SK-N-SH (cell line): ENCODE results near the gene SP9. TPM values are rescaled to one million over a fixed set of nuclear protein-coding genes. Genes with fewer than 3 reads are reported as not detected.

ENCODE experiments used
- CTCF ChIA-PET: fragments of 300-600, 350-600 bp; formaldehyde crosslinking; extraction: SDS; loops from one replicate; lab custom pipeline; 2021; lab: Yijun Ruan, JAX
- POLR2A ChIA-PET: fragments of 350-600 bp; sonication (Branson Sonifier 250); formaldehyde crosslinking; extraction: SDS; loops from one replicate; lab custom pipeline; 2020; ENCODE audit warnings: antibody characterized with exemption, inconsistent platforms; lab: Yijun Ruan, JAX
- DNase-seq: peaks from one replicate; pipeline ENCODE4 v3.0.0; 2012
- H2AFZ ChIP-seq: fragments of 200-600 bp; sonication (generic); 2 replicates; pipeline ENCODE4 v1.8.1; 2016; ENCODE audit warnings: antibody characterized with exemption, mild to moderate bottlenecking, low read depth
- H3F3A ChIP-seq: fragments of 200-600 bp; sonication (generic); replicated peaks from 2 replicates; pipeline ENCODE3; 2016; ENCODE audit warnings: antibody characterized with exemption, mild to moderate bottlenecking; ENCODE audit not compliant: insufficient read depth
- H3K27ac ChIP-seq, 2 experiments: fragments of 200-500 bp in 1 of 2; fragments of 200-600 bp in 1 of 2; sonication (Bioruptor generic) in 1 of 2; sonication (generic), shearing (Covaris generic) in 1 of 2; 2 replicates each; pipeline versions ENCODE4 v1.5.1 to v1.6.1; 2014 to 2016; ENCODE audit warnings: low read depth in 2 of 2, inconsistent platforms in 1 of 2, low read length in 1 of 2, mild to moderate bottlenecking in 1 of 2, mixed read lengths in 1 of 2
- H3K27me3 ChIP-seq: fragments of 200-600 bp; sonication (generic), shearing (Covaris generic); 2 replicates; pipeline ENCODE4 v1.6.1; 2016; ENCODE audit warnings: mixed run types; ENCODE audit not compliant: insufficient read depth
- H3K36me3 ChIP-seq, 2 experiments: fragments of 200-500 bp in 1 of 2; fragments of 200-600 bp in 1 of 2; sonication (Bioruptor generic) in 1 of 2; sonication (generic) in 1 of 2; replicated peaks in 1 of 2; 2 replicates each; pipeline versions ENCODE3 to v1.5.1; 2014 to 2016; ENCODE audit warnings: low read length in 1 of 2, mild to moderate bottlenecking in 1 of 2; ENCODE audit not compliant: insufficient read depth in 2 of 2, control insufficient read depth in 1 of 2
- H3K4me1 ChIP-seq, 2 experiments: fragments of 200-500 bp in 1 of 2; fragments of 200-600 bp in 1 of 2; sonication (Bioruptor generic) in 1 of 2; sonication (generic), shearing (Covaris generic) in 1 of 2; 2 replicates each; pipeline versions ENCODE4 v1.5.1 to v1.6.1; 2014 to 2016; ENCODE audit warnings: low read depth in 1 of 2, low read length in 1 of 2, mixed run types in 1 of 2; ENCODE audit not compliant: insufficient read depth in 2 of 2, control insufficient read depth in 1 of 2
- H3K4me2 ChIP-seq: fragments of 200-600 bp; sonication (generic), shearing (Covaris generic); 2 replicates; pipeline ENCODE4 v1.6.1; 2017; ENCODE audit warnings: mixed run types
- H3K4me3 ChIP-seq, 2 experiments: fragments of 200-500 bp in 1 of 2; fragments of 200-600 bp in 1 of 2; sonication (Bioruptor generic) in 1 of 2; sonication (generic), shearing (Covaris generic) in 1 of 2; 2 replicates each; pipeline versions ENCODE4 v1.5.1 to v1.8.1; 2014 to 2016; ENCODE audit warnings: low read depth in 2 of 2, inconsistent platforms in 1 of 2, low read length in 1 of 2, mild to moderate bottlenecking in 1 of 2, mixed read lengths in 1 of 2, moderate library complexity in 1 of 2
- H3K79me2 ChIP-seq: fragments of 200-600 bp; sonication (generic); 2 replicates; pipeline ENCODE4 v1.8.1; 2017; ENCODE audit warnings: mild to moderate bottlenecking; ENCODE audit not compliant: insufficient read depth
- H3K9ac ChIP-seq: fragments of 200-600 bp; sonication (generic); 2 replicates; pipeline ENCODE4 v1.6.1; 2017; ENCODE audit warnings: mixed run types
- H3K9me2 ChIP-seq: fragments of 200-600 bp; sonication (generic); 2 replicates; pipeline ENCODE4 v1.6.1; 2017; ENCODE audit warnings: mixed run types
- H3K9me3 ChIP-seq: fragments of 200-600 bp; sonication (generic); 2 replicates; pipeline ENCODE4 v1.6.1; 2017; ENCODE audit warnings: mixed run types, mild to moderate bottlenecking, moderate library complexity
- H4K20me1 ChIP-seq: fragments of 200-600 bp; sonication (generic); 2 replicates; pipeline ENCODE4 v1.6.1; 2017; ENCODE audit warnings: mild to moderate bottlenecking, mixed run types; ENCODE audit not compliant: insufficient read depth
- EZH2phosphoT487 ChIP-seq: fragments of 200-600 bp; sonication (generic); IDR thresholded peaks from 2 replicates; pipeline ENCODE4 v1.6.1; 2017; ENCODE audit warnings: low read depth, mixed run types, mild to moderate bottlenecking, antibody characterized with exemption, moderate library complexity, borderline replicate concordance
- FOSL2 ChIP-seq: IDR thresholded peaks from 2 replicates; pipeline ENCODE4 v1.4.0; 2012; ENCODE audit warnings: low read depth, mild to moderate bottlenecking, moderate library complexity, borderline replicate concordance
- GABPA ChIP-seq: IDR thresholded peaks from 2 replicates; pipeline ENCODE4 v1.4.0; 2012; ENCODE audit warnings: low read depth, mild to moderate bottlenecking
- GATA2 ChIP-seq: sonication (generic); formaldehyde crosslinking; IDR thresholded peaks from 2 replicates; pipeline ENCODE4 v1.5.0; 2020; ENCODE audit warnings: mild to moderate bottlenecking, missing genetic modification reagents
- MEF2A ChIP-seq: IDR thresholded peaks from 2 replicates; pipeline ENCODE4 v1.4.0; 2012; ENCODE audit warnings: low read depth, borderline replicate concordance
- MXI1 ChIP-seq: IDR thresholded peaks from 2 replicates; pipeline ENCODE4 v1.6.1; 2012; ENCODE audit warnings: mild to moderate bottlenecking, low read depth, low read length, improper control_type of control experiment
- PBX3 ChIP-seq: IDR thresholded peaks from 2 replicates; pipeline ENCODE4; 2012
- SMC3 ChIP-seq: IDR thresholded peaks from 2 replicates; pipeline ENCODE4 v1.6.1; 2012; ENCODE audit warnings: low read depth, low read length, improper control_type of control experiment
- TAF1 ChIP-seq: IDR thresholded peaks from 2 replicates; pipeline ENCODE4 v1.6.1; 2012; ENCODE audit warnings: low read depth, mild to moderate bottlenecking, low read length, moderate library complexity, borderline replicate concordance
- TEAD4 ChIP-seq: IDR thresholded peaks from 2 replicates; pipeline ENCODE4 v1.4.0; 2012; ENCODE audit warnings: mild to moderate bottlenecking, borderline replicate concordance; ENCODE audit not compliant: insufficient read depth
- WGBS: methylation state at CpG from one replicate; pipeline ENCODE4 v1.1.6; 2017; ENCODE audit warnings: low lambda C conversion rate; 5-methylcytosine and 5-hydroxymethylcytosine counted together
- polyA plus RNA-seq, 3 experiments: library from polyadenylated mRNA; depleted of rRNA; stranded (reverse); fragments of >200 nt; gene quantifications; 2 replicates each; pipeline ENCODE4 v1.2.3, GENCODE V29; 2012
- TF ChIP-seq, protein P1 (sequence below): IDR thresholded peaks from 2 replicates; pipeline ENCODE4 v1.4.0; 2012; ENCODE audit warnings: low read depth, borderline replicate concordance

SP9 gene
- polyA plus RNA-seq, 1 of the 3 experiments (the other 2 are of a cell fraction) = not detected

DNA sequence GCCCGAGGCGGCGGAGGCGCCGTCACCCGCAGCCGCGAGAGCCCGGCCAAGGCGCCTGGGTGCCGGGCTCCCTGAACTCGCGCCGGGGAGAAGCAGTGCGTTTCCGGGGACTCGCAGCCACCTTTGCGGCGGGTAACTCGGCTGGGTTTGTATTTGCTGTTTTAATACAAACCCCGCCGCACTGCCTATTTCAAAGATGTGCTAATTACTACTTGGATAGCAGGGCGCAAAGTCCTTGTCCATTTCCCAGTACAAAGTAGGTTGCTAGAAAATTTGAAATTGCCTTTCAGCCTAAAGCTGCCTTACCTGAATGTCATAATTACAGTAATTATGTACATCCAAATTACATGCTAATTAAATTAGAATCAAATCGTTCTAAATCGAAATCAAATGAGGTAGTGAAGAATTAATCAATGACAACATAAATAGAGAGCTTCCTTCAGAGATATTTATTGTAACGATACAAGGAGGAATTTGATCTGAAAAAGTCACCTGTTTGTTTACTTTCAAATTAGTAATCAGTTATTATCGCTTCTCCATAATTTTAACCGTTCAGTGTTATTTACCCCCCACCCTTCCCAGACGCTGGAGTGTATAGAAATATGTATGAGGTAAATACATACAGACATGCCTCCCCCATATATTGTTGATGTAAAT, 8.1 kb downstream of the SP9 start:
- peaks cover 5 to 7% of the 10 kb centered on the region in 2 experiments for H3K36me3 ChIP-seq
- peaks cover 17% of the 10 kb centered on the region for H3F3A ChIP-seq
- no peak overlapping the region for H3K4me3 ChIP-seq
- 36% methylated on average over 28 of the region's 29 CpGs for WGBS
- H3K27ac ChIP-seq = no peak overlapping the region
- no peak for DNase-seq
- H3K27me3 ChIP-seq = peaks cover 63% of the 10 kb centered on the region
- peak overlapping the region; percentile 70 for H3K4me2 ChIP-seq
- H3K4me1 ChIP-seq = peaks cover 0 to 18% of the 10 kb centered on the region in 2 experiments; a peak in 1 of 4 replicates
- H2AFZ ChIP-seq = no peak overlapping the region
- ChIA-PET POLR2A (no interaction called here), CTCF (interaction anchor here (0.8 to 7.9 kb wide), 5 partner anchors 15 to 941 kb away, joined by 3 to 103 read pairs (median 6); no protein-coding TSS in a partner anchor)
- no peak overlapping the region for H3K9ac ChIP-seq
- no peaks in the 10 kb centered on the region for H3K9me3 ChIP-seq
- TF ChIP-seq EZH2phosphoT487 (peak; percentile 89; the same call in 1 of the 2 replicates), GATA2 (CRISPR knock-in tag) (no peak)
- H4K20me1 ChIP-seq = peaks cover 21% of the 10 kb centered on the region
- H3K9me2 ChIP-seq = no peaks in the 10 kb centered on the region
- no peaks in the 10 kb centered on the region for H3K79me2 ChIP-seq

DNA sequence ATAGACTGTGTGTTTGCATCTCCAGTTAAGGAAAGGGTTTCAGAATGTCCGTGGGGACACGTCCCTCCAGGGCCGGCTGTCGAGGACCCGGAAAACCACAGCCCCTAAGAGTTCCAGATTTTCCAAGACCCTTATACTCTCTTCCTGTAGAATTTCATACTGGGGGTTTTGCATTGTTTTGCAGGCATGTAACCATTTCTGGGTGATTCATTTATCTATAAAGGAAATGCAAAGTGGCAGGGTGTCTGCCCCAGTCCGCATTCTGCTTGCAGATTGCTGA, 8.5 kb downstream of the SP9 start:
- Histone ChIP-seq H3K9ac (no peak overlapping the region), H3F3A (peaks cover 17% of the 10 kb centered on the region), H3K4me1 (peaks cover 0 to 18% of the 10 kb centered on the region in 2 experiments; a peak in 1 of 4 replicates), H3K4me2 (no peak overlapping the region), H3K27me3 (peaks cover 59% of the 10 kb centered on the region), H3K27ac (no peak overlapping the region), H3K9me3 (no peaks in the 10 kb centered on the region), H2AFZ (no peak overlapping the region), H3K79me2 (no peaks in the 10 kb centered on the region), H3K9me2 (no peaks in the 10 kb centered on the region), H4K20me1 (peaks cover 19% of the 10 kb centered on the region), H3K36me3 (peaks cover 10 to 11% of the 10 kb centered on the region in 2 experiments), H3K4me3 (no peak overlapping the region)
- 25% methylated on average over 6 of the region's 6 CpGs for WGBS
- CTCF ChIA-PET = interaction anchor here (1.2 to 7.9 kb wide), 5 partner anchors 15 to 942 kb away, joined by 3 to 103 read pairs (median 6); no protein-coding TSS in a partner anchor
- no peak for DNase-seq
- no peak for TF ChIP-seq PBX3
- TF ChIP-seq GABPA = no peak
- no peak for TF ChIP-seq FOSL2
- no peak for TF ChIP-seq TEAD4
- no peak for TF ChIP-seq MXI1
- TF ChIP-seq, protein P1, sequence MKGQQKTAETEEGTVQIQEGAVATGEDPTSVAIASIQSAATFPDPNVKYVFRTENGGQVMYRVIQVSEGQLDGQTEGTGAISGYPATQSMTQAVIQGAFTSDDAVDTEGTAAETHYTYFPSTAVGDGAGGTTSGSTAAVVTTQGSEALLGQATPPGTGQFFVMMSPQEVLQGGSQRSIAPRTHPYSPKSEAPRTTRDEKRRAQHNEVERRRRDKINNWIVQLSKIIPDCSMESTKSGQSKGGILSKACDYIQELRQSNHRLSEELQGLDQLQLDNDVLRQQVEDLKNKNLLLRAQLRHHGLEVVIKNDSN = no peak
- no peak for TF ChIP-seq MEF2A
- no peak for TF ChIP-seq TAF1
- no peak for TF ChIP-seq SMC3
- POLR2A ChIA-PET = no interaction called here
